KMS-11 (cell line): ENCODE data around the gene CCDC85B.
A peak's percentile ranks its signal among the peaks of the same experiment; 100 is the strongest.

ENCODE experiments used
- H2AFZ ChIP-seq: fragments of 200-600 bp; sonication (generic); 2 replicates; pipeline ENCODE4 v1.6.1; 2016; ENCODE audit warnings: antibody characterized with exemption, mixed run types, low read depth
- H3K27ac ChIP-seq: fragments of 200-600 bp; sonication (generic); 2 replicates; pipeline ENCODE4 v1.6.1; 2016; ENCODE audit warnings: mild to moderate bottlenecking, mixed run types
- H3K27me3 ChIP-seq: fragments of 200-600 bp; sonication (generic); 2 replicates; pipeline ENCODE4 v1.6.1; 2017; ENCODE audit warnings: mild to moderate bottlenecking, low read depth, mixed run types, moderate library complexity; ENCODE audit not compliant: insufficient read depth
- H3K36me3 ChIP-seq: fragments of 200-600 bp; sonication (generic); 2 replicates; pipeline ENCODE4 v1.6.1; 2017; ENCODE audit warnings: mild to moderate bottlenecking, mixed run types; ENCODE audit not compliant: insufficient read depth
- H3K4me1 ChIP-seq: fragments of 200-600 bp; sonication (generic); 2 replicates; pipeline ENCODE4 v1.6.1; 2016; ENCODE audit warnings: mild to moderate bottlenecking, low read depth, mixed run types; ENCODE audit not compliant: poor library complexity, severe bottlenecking
- H3K4me2 ChIP-seq: fragments of 200-600 bp; sonication (generic); 2 replicates; pipeline ENCODE4 v1.7.0; 2016; ENCODE audit warnings: mild to moderate bottlenecking, mixed run types
- H3K4me3 ChIP-seq: fragments of 200-600 bp; sonication (generic); IDR thresholded peaks from 2 replicates; pipeline ENCODE4 v1.6.1; 2017; ENCODE audit warnings: low read depth, low read length, mixed read lengths; ENCODE audit not compliant: insufficient read depth
- H3K79me2 ChIP-seq: fragments of 200-600 bp; sonication (generic); 2 replicates; pipeline ENCODE4 v1.6.1; 2016; ENCODE audit warnings: low read depth, mixed run types; ENCODE audit not compliant: insufficient read depth
- H3K9ac ChIP-seq: fragments of 200-600 bp; sonication (generic); 2 replicates; pipeline ENCODE4 v1.6.1; 2016; ENCODE audit warnings: mild to moderate bottlenecking, mixed run types
- H4K20me1 ChIP-seq: fragments of 200-600 bp; sonication (generic); 2 replicates; pipeline ENCODE4 v1.6.1; 2016; ENCODE audit warnings: mild to moderate bottlenecking, mixed run types; ENCODE audit not compliant: insufficient read depth
- CTCF ChIP-seq: fragments of 200-600 bp; sonication (generic); conservative IDR thresholded peaks from 2 replicates; pipeline ENCODE4 v1.6.1; 2017; ENCODE audit warnings: low read depth, mild to moderate bottlenecking, antibody characterized with exemption, low read length, moderate library complexity, mixed read lengths

Gene CCDC85B

GRCh38 chr11:65897020-65897471 is 6.6 kb downstream of the CCDC85B start:
- Histone ChIP-seq H3K4me1 (peaks cover 28% of the 10 kb centered on the region), H3K27me3 (no peaks in the 10 kb centered on the region), H3K4me2 (no peak overlapping the region), H3K79me2 (peaks cover 3% of the 10 kb centered on the region), H3K36me3 (no peaks in the 10 kb centered on the region), H3K9ac (no peak overlapping the region), H3K4me3 (no peak overlapping the region), H4K20me1 (no peaks in the 10 kb centered on the region), H3K27ac (no peak overlapping the region), H2AFZ (no peak overlapping the region)
- TF ChIP-seq CTCF, result no peak

- H3K79me2 ChIP-seq, result no peaks in the 10 kb centered on the region
- no peak overlapping the region for H3K9ac ChIP-seq
- H2AFZ ChIP-seq, result no peak overlapping the region
- H3K4me3 ChIP-seq, result no peak overlapping the region
- no peak overlapping the region for H3K4me2 ChIP-seq
- H4K20me1 ChIP-seq, result no peaks in the 10 kb centered on the region
- peaks cover 34% of the 10 kb centered on the region for H3K4me1 ChIP-seq
- no peaks in the 10 kb centered on the region for H3K36me3 ChIP-seq
- TF ChIP-seq CTCF, result no peak
- H3K27me3 ChIP-seq, result no peaks in the 10 kb centered on the region
- H3K27ac ChIP-seq, result no peak overlapping the region
These were observed 8.3 kb downstream of the CCDC85B start for GRCh38 chr11:65898656-65899355.

- Histone ChIP-seq H3K4me1 (peaks cover 40% of the 10 kb centered on the region), H4K20me1 (no peaks in the 10 kb centered on the region), H3K36me3 (no peaks in the 10 kb centered on the region), H3K79me2 (no peaks in the 10 kb centered on the region), H2AFZ (peak overlapping the region; percentile 61), H3K4me3 (no peak overlapping the region), H3K27me3 (no peaks in the 10 kb centered on the region), H3K9ac (peak overlapping the region; percentile 41; the same call in 1 of the 2 replicates), H3K27ac (no peak overlapping the region), H3K4me2 (peak overlapping the region; percentile 93)
- TF ChIP-seq CTCF, result no peak
These were observed 9.1 kb downstream of the CCDC85B start for GRCh38 chr11:65899356-65900124.

- no peaks in the 10 kb centered on the region for H3K36me3 ChIP-seq
- H4K20me1 ChIP-seq, result no peaks in the 10 kb centered on the region
- H2AFZ ChIP-seq, result peak within 1 kb of the TSS; percentile 61
- H3K4me1 ChIP-seq, result peaks cover 40% of the 10 kb centered on the region
- peak within 1 kb of the TSS; percentile 81; the same call in 1 of the 2 replicates for H3K27ac ChIP-seq
- H3K4me2 ChIP-seq, result peak within 1 kb of the TSS; percentile 93
- H3K27me3 ChIP-seq, result no peaks in the 10 kb centered on the region
- H3K4me3 ChIP-seq, result no peak within 1 kb of the TSS
- H3K9ac ChIP-seq, result peak within 1 kb of the TSS; percentile 41; the same call in 1 of the 2 replicates
- H3K79me2 ChIP-seq, result no peaks in the 10 kb centered on the region
- TF ChIP-seq CTCF, result no peak
These were observed 9.8 kb downstream of the CCDC85B start, which contains the start of gene FOSL1 for GRCh38 chr11:65900125-65900898. FOSL1 (minus strand) TSS chr11:65900388; CDS start chr11:65900339, 49 bp downstream.
